Stimulated activated effector memory CD8-positive, alpha-beta T cell treated with anti-CD3 and anti-CD28 coated beads, Interleukin-12 subunit alpha, Interleukin-12 subunit beta, amount 100 ng/mL, for 72 hours (primary cell): Measurements from ENCODE around the gene GSTA2.
"Not testable (repeated sequence)": the region's sequence is repeated elsewhere in the genome, so short reads cannot be mapped to it uniquely, and the experiment has no call there.

Source experiments
- ATAC-seq: fragments of 150-1000 bp; cut with Tn5 transposase; 2 replicates; pipeline ENCODE4 v1.10.0; 2021
- DNase-seq, 2 donors: peaks; one replicate each; pipeline ENCODE4 v3.0.0; 2021 to 2022; ENCODE audit warnings: low spot score in 2 of 2
- H3K27ac Mint-ChIP-seq: one replicate; pipeline ENCODE4 v1.8.0; 2022; ENCODE audit warnings: mild to moderate bottlenecking, mixed read lengths
- H3K36me3 Mint-ChIP-seq: one replicate; pipeline ENCODE4 v1.8.0; 2022; ENCODE audit warnings: mild to moderate bottlenecking, mixed read lengths
- H3K4me1 Mint-ChIP-seq: one replicate; pipeline ENCODE4 v1.8.0; 2022; ENCODE audit warnings: mixed read lengths
- H3K4me3 Mint-ChIP-seq: one replicate; pipeline ENCODE4 v1.8.0; 2022; ENCODE audit warnings: mild to moderate bottlenecking, mixed read lengths
- H3K9me3 Mint-ChIP-seq: one replicate; pipeline ENCODE4 v1.8.0; 2022; ENCODE audit warnings: mixed read lengths

The GSTA2 gene

DNA sequence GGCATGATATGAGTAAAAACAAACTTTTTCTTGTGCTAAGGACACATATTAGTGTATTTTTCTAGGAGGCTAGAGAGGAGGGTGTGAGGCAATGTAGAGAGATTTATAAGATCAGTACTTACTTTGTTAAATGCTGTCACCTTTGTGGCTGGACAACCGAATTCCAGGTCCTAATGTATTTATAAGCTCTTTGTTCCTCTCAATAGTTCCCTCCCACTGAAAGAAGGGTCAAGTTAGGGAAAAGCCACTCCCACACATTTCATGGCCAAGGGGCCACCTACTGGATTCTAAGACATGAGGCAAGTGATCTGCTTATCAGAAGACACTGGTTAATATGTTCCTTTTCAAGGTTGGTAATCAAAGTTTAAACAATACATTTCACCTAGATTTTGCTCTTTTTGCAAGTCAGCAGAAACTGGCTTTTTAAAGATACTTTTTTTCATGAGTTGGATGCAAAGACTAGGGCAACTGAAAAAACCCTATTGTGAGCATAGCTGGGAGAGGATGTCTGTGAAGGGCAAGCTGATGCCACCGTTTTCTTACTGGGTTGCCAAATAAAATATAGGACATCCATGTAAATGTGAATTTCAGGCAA is at the start of gene GSTA2:
TSS of gene GSTA2 (minus strand) at position 154 of the 595 bp plus-strand sequence. CDS start 5,528 bp downstream, outside the sequence.
- H3K4me3 Mint-ChIP-seq, H3K9me3 Mint-ChIP-seq, DNase-seq, ATAC-seq, H3K4me1 Mint-ChIP-seq, H3K36me3 Mint-ChIP-seq, H3K27ac Mint-ChIP-seq: not testable (repeated sequence)

DNA sequence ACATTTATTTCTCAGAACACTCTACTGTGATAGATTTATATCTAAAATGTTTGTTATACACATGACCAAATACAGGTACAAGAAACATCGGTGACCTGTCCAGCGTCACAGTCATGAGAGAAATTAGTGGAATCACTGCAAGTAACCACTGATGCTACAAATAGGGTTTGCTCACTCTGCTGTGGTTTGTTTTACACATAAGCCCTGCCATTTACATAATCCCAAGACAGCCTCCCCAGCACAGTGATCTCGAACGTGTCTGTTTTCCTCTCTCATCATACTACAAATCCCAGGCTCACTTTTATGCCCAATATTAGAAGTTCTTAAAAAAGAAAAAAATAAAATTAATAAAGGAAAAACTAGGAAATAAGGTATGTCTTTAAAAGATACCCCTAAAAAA is 46.5 kb upstream of the GSTA2 start:
- ATAC-seq, H3K4me3 Mint-ChIP-seq, DNase-seq, H3K27ac Mint-ChIP-seq, H3K9me3 Mint-ChIP-seq, H3K36me3 Mint-ChIP-seq, H3K4me1 Mint-ChIP-seq: not testable (repeated sequence)

- Mint-ChIP-seq H3K27ac (no peak overlapping the region), H3K4me1 (no peaks in the 10 kb centered on the region)
Observed at GRCh38 chr6:52808660-52809059, 45.4 kb upstream of the GSTA2 start.

DNA sequence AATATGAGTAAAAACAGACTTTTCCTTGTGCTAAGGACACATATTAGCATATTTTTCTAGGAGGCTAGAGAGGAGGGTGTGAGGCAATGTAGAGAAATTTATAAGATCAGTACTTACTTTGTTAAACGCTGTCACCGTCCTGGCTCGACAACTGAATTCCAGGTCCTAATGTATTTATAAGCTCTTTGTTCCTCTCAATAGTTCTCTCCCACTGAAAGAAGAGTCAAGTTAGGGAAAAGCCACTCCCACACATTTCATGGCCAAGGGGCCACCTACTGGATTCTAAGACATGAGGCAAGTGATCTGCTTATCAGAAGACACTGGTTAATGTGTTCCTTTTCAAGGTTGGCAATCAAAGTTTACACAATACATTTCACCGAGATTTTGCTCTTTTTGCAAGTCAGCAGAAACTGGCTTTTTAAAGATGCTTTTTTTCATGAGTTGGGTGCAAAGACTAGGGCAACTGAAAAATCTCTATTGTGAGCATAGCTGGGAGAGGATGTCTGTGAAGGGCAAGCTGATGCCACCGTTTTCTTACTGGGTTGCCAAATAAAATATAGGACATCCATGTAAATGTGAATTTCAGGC is 40.5 kb upstream of the GSTA2 start, which contains the start of gene GSTA1:
TSS of gene GSTA1 (minus strand) at position 149 of the 588 bp plus-strand sequence. CDS start 4,549 bp downstream, outside the sequence.
- not testable (repeated sequence) for H3K4me3 Mint-ChIP-seq, H3K36me3 Mint-ChIP-seq, H3K9me3 Mint-ChIP-seq, H3K4me1 Mint-ChIP-seq, ATAC-seq, H3K27ac Mint-ChIP-seq, DNase-seq

More at GRCh38 chr6:52808660-52809059, 45.4 kb upstream of the GSTA2 start:
- Mint-ChIP-seq H3K9me3 (no peaks in the 10 kb centered on the region), H3K36me3 (no peaks in the 10 kb centered on the region), H3K4me3 (no peak overlapping the region)
- no peak for ATAC-seq
- no peak for DNase-seq

GRCh38 chr6:52802806-52803205 is 39.5 kb upstream of the GSTA2 start:
- ATAC-seq = no peak
- DNase-seq = no peak
- Mint-ChIP-seq H3K9me3 (no peaks in the 10 kb centered on the region), H3K36me3 (no peaks in the 10 kb centered on the region), H3K4me1 (no peaks in the 10 kb centered on the region), H3K4me3 (no peak overlapping the region), H3K27ac (no peak overlapping the region)

DNA sequence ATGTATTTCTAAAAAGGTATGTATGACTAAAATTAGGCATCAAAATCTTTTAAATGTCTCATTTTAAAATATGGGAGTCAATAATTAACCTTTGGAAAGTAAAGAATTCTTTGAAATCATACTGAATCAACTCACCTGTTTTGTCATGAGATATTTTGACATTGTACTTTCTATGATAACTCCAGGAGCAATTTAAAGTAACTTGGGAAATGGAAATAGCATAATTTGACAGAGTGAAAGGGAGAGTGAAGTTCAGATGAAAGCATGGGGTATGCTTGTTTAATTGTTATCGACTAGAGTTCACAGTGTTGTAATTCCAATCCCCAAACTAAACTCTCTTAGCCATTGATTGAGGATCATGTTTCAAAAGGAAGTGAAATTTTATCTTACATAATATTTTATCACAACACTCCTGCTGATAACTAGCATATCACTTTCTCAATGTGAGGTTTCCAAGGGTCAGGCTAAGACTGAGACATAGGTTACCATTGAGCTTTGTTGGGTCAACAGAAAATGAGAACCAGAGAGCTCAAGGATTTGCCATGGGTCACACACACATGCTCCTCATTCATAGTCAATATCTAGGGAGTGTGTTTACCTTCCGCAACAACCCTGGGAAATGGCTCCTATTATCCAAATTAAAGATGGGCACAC is 38.0 kb upstream of the GSTA2 start:
- no peaks in the 10 kb centered on the region for H3K9me3 Mint-ChIP-seq
- H3K4me1 Mint-ChIP-seq = no peaks in the 10 kb centered on the region
- DNase-seq (no peak), ATAC-seq (no peak)
- no peak overlapping the region for H3K27ac Mint-ChIP-seq
- no peaks in the 10 kb centered on the region for H3K36me3 Mint-ChIP-seq
- H3K4me3 Mint-ChIP-seq = no peak overlapping the region

- H3K4me3 Mint-ChIP-seq, ATAC-seq, H3K9me3 Mint-ChIP-seq, DNase-seq, H3K4me1 Mint-ChIP-seq, H3K36me3 Mint-ChIP-seq, H3K27ac Mint-ChIP-seq: not testable (repeated sequence)
Observed at GRCh38 chr6:52799272-52799671, 36.0 kb upstream of the GSTA2 start.

- not testable (repeated sequence) for H3K9me3 Mint-ChIP-seq, ATAC-seq, DNase-seq, H3K36me3 Mint-ChIP-seq, H3K4me1 Mint-ChIP-seq, H3K4me3 Mint-ChIP-seq, H3K27ac Mint-ChIP-seq
Observed at GRCh38 chr6:52794366-52794765, 31.1 kb upstream of the GSTA2 start.

DNA sequence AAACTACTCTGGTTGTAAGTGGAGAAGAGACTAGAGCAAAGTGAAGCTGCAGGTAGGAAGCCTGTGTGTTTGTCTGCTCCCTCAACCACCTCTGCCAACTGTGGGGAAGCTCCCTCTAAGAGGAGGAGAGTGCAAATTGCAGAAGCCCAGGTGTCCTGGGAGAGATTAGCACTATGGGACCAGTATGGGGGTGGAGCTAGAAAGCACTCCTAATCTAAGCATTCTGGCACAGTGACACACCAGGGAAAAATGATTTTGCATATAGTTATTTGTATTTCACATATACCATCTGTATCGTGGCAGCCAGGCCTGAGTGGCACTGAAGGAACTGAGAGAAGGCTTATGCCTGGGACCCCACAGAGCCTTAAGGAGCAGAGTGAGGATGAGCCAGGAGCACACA is 27.6 kb upstream of the GSTA2 start:
- DNase-seq (no peak), ATAC-seq (no peak)
- no peaks in the 10 kb centered on the region for H3K9me3 Mint-ChIP-seq
- no peak overlapping the region for H3K27ac Mint-ChIP-seq
- H3K36me3 Mint-ChIP-seq = no peaks in the 10 kb centered on the region
- no peaks in the 10 kb centered on the region for H3K4me1 Mint-ChIP-seq
- H3K4me3 Mint-ChIP-seq = no peak overlapping the region

GRCh38 chr6:52789658-52790057 is 26.4 kb upstream of the GSTA2 start:
- DNase-seq, H3K9me3 Mint-ChIP-seq, ATAC-seq, H3K4me3 Mint-ChIP-seq, H3K36me3 Mint-ChIP-seq, H3K27ac Mint-ChIP-seq, H3K4me1 Mint-ChIP-seq: not testable (repeated sequence)

DNA sequence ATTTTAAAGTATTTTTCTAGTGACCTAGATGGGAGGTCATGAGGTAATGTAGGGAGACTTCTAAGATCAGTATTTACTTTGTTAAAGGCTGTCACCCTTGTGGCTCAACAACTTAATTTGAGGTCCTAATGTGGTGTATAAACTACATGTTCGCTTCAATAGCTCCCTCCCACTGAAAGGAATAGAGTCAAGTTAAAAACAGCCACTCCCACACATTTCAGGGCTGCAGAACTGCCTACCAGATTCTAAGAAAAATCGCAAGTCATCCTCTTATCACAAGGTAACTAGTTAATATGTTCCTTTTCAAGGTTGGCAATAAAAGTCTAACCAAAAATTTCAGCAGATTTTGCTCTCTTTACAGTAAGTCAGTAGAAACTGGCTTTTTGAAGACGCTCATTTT is 25.2 kb upstream of the GSTA2 start:
- no peaks in the 10 kb centered on the region for H3K4me1 Mint-ChIP-seq
- ATAC-seq (no peak), DNase-seq (no peak)
- H3K4me3 Mint-ChIP-seq = no peak overlapping the region
- no peaks in the 10 kb centered on the region for H3K9me3 Mint-ChIP-seq
- no peak overlapping the region for H3K27ac Mint-ChIP-seq
- no peaks in the 10 kb centered on the region for H3K36me3 Mint-ChIP-seq

GRCh38 chr6:52787917-52788316 is 24.6 kb upstream of the GSTA2 start:
- ATAC-seq = no peak
- Mint-ChIP-seq H3K4me1 (no peaks in the 10 kb centered on the region), H3K9me3 (no peaks in the 10 kb centered on the region), H3K27ac (no peak overlapping the region), H3K4me3 (no peak overlapping the region), H3K36me3 (no peaks in the 10 kb centered on the region)
- DNase-seq = no peak

- Mint-ChIP-seq H3K36me3 (no peaks in the 10 kb centered on the region), H3K27ac (no peak overlapping the region), H3K4me1 (no peaks in the 10 kb centered on the region), H3K9me3 (no peaks in the 10 kb centered on the region), H3K4me3 (no peak overlapping the region)
- ATAC-seq (no peak), DNase-seq (no peak)
Observed at GRCh38 chr6:52786249-52786956, 23.1 kb upstream of the GSTA2 start.

DNA sequence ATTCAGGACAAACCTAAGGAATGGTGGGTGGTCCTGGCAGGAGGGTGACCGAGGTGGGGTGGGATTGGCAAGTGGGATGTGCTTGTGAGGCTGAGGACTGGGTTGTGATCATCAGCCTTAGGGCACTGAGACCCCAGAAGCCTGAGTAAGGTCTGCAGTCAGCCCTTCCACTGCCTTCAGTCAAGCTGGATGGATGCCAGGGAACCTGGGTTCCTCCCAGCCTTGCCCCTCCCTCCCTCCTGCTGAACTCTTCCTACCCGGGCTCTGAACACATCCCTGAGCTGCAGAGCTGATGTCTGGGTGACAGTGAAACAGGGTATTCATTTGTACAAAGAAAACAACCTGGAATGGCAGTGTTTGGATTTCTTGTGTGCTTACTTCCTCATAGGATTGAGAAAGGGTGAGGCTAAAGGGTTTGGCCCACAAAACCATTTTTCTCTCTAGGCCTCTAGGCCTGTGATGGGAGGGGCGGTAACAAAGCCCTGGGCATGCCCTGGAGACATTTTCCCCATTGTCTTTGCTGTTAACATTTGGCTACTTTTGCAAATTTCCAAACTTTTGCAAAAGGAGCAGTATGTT is 19.5 kb upstream of the GSTA2 start:
- ATAC-seq, H3K36me3 Mint-ChIP-seq, H3K4me1 Mint-ChIP-seq, H3K4me3 Mint-ChIP-seq, DNase-seq, H3K9me3 Mint-ChIP-seq, H3K27ac Mint-ChIP-seq: not testable (repeated sequence)

- not testable (repeated sequence) for ATAC-seq, DNase-seq, H3K9me3 Mint-ChIP-seq, H3K4me3 Mint-ChIP-seq, H3K36me3 Mint-ChIP-seq, H3K4me1 Mint-ChIP-seq, H3K27ac Mint-ChIP-seq
Observed at GRCh38 chr6:52782209-52782608, 18.9 kb upstream of the GSTA2 start.
